Stimulated activated CD8-positive, alpha-beta memory T cell treated with anti-CD3 and anti-CD28 coated beads, Interleukin-15, amount 100 ng/mL, for 24 hours (primary cell): ENCODE data around the gene RIGI.
"Not testable (repeated sequence)": the region's sequence is repeated elsewhere in the genome, so short reads cannot be mapped to it uniquely, and the experiment has no call there.

Experiments used
- DNase-seq: peaks from one replicate; pipeline ENCODE4 v3.0.0-alpha.2; 2020; ENCODE audit warnings: low read depth

The RIGI gene

GRCh38 chr9:32526041-32526706, at the start of gene RIGI:
TSS of gene RIGI (minus strand) at chr9:32526196. CDS start at chr9:32526166, 30 bp downstream.
- DNase-seq: peak; percentile 41

- no peak for DNase-seq
Observed at GRCh38 chr9:32574858-32575257, 48.9 kb upstream of the RIGI start.

GRCh38 chr9:32573821-32574220, 47.8 kb upstream of the RIGI start:
- no peak for DNase-seq

GRCh38 chr9:32572900-32573523, 47.0 kb upstream of the RIGI start, which contains the start of gene NDUFB6:
TSS of gene NDUFB6 (minus strand) at chr9:32573159. CDS start at chr9:32573060, 99 bp downstream.
- peak; percentile 96 for DNase-seq

GRCh38 chr9:32571969-32572899, 46.2 kb upstream of the RIGI start:
- DNase-seq: peak; percentile 12

- DNase-seq: no peak
Observed at GRCh38 chr9:32570262-32570661, 44.3 kb upstream of the RIGI start.

- no peak for DNase-seq
Observed at GRCh38 chr9:32566770-32567169, 40.8 kb upstream of the RIGI start.

GRCh38 chr9:32565967-32566366, 40.0 kb upstream of the RIGI start:
- no peak for DNase-seq

GRCh38 chr9:32558408-32558934, 32.5 kb upstream of the RIGI start:
- DNase-seq: no peak

GRCh38 chr9:32554591-32554990, 28.6 kb upstream of the RIGI start:
- DNase-seq: no peak

GRCh38 chr9:32554107-32554506, 28.1 kb upstream of the RIGI start:
- no peak for DNase-seq

- peak; percentile 82 for DNase-seq
Observed at GRCh38 chr9:32552172-32552872, 26.3 kb upstream of the RIGI start, which contains the start of the genes SMIM27 and TOPORS. TSS of gene SMIM27 (plus strand) at chr9:32552327. CDS start at chr9:32552435, 108 bp downstream. TSS of gene TOPORS (minus strand) at chr9:32552586. CDS start at chr9:32552436, 150 bp downstream.

GRCh38 chr9:32551276-32552051, 25.5 kb upstream of the RIGI start:
- DNase-seq: no peak

- peak; percentile 81 for DNase-seq
Observed at GRCh38 chr9:32550562-32551275, 24.7 kb upstream of the RIGI start.

- DNase-seq: no peak
Observed at GRCh38 chr9:32550150-32550561, 24.2 kb upstream of the RIGI start.

- not testable (repeated sequence) for DNase-seq
Observed at GRCh38 chr9:32548213-32548612, 22.2 kb upstream of the RIGI start.

GRCh38 chr9:32545884-32546283, 19.9 kb upstream of the RIGI start:
- DNase-seq: no peak

- DNase-seq: no peak
Observed at GRCh38 chr9:32543047-32543446, 17.1 kb upstream of the RIGI start.

GRCh38 chr9:32533816-32534215, 7.8 kb upstream of the RIGI start:
- no peak for DNase-seq

- no peak for DNase-seq
Observed at GRCh38 chr9:32533336-32533735, 7.3 kb upstream of the RIGI start.
